ENCODE data around the gene ZNF236.

Gene ZNF236

GRCh38 chr18:76895498-76895897 lies 73.1 kb downstream of the ZNF236 start:
- in situ Hi-C loops (cut with MboI; ENCODE audit: low sequenced_read_pairs, unreplicated experiment), result no loop called here
- no peak for DNase-seq (ENCODE audit: low spot score)
- TF ChIP-seq, protein P1, sequence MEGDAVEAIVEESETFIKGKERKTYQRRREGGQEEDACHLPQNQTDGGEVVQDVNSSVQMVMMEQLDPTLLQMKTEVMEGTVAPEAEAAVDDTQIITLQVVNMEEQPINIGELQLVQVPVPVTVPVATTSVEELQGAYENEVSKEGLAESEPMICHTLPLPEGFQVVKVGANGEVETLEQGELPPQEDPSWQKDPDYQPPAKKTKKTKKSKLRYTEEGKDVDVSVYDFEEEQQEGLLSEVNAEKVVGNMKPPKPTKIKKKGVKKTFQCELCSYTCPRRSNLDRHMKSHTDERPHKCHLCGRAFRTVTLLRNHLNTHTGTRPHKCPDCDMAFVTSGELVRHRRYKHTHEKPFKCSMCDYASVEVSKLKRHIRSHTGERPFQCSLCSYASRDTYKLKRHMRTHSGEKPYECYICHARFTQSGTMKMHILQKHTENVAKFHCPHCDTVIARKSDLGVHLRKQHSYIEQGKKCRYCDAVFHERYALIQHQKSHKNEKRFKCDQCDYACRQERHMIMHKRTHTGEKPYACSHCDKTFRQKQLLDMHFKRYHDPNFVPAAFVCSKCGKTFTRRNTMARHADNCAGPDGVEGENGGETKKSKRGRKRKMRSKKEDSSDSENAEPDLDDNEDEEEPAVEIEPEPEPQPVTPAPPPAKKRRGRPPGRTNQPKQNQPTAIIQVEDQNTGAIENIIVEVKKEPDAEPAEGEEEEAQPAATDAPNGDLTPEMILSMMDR (IDR thresholded peaks at IDR 0.05; ENCODE audit: borderline replicate concordance, control extremely low read depth, extremely low read depth, insufficient read depth, missing control alignments), result no peak

- in situ Hi-C loops (cut with MboI; ENCODE audit: low sequenced_read_pairs, unreplicated experiment), result no loop called here
- DNase-seq (ENCODE audit: low spot score), result no peak
Observed at GRCh38 chr18:76896677-76897076, 74.3 kb downstream of the ZNF236 start.

DNA sequence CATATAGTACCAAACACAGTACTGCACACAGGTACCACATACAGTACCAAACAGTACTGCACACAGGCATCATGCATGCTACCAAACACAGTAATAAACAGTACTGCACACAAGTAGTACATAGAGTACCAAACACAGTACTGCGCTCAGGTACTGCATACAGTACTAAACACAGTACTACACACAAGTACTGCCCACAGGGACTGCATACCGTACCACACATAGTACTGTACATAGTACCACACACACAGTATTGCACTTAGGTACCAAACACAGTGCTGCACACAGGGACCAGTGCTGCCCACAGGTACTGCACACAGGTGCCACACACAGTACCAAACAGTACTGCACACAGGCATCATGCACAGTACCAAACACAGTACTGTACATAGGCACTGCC lies 74.9 kb downstream of the ZNF236 start:
- no peak for DNase-seq (ENCODE audit: low spot score)
- in situ Hi-C loops (cut with MboI; ENCODE audit: low sequenced_read_pairs, unreplicated experiment), result no loop called here
- TF ChIP-seq, protein P1 (IDR thresholded peaks at IDR 0.05; ENCODE audit: borderline replicate concordance, control extremely low read depth, extremely low read depth, insufficient read depth, missing control alignments), result no peak

More at GRCh38 chr18:76896677-76897076, 74.3 kb downstream of the ZNF236 start:
- TF ChIP-seq, protein P1 (IDR thresholded peaks at IDR 0.05; ENCODE audit: borderline replicate concordance, control extremely low read depth, extremely low read depth, insufficient read depth, missing control alignments), result no peak

DNA sequence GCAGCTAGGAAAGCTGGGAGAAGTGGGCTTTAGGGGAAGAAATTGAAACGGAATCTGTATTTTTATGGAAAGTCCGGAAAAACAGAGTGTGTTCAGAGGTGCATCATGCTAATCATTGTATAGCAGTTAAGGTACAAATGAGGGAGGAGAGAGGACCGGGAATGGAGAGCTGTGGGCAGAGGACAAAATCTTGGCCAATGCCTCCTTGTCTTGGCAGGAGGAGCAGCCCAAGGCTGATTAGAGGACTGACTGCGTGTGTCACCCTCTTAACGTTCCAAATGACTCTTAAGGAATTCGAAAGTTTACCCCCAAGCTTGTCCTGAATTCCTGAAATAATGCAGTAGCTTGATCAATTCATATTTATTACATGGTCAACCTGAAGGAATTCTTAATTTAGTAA lies 81.0 kb downstream of the ZNF236 start:
- in situ Hi-C loops (cut with MboI; ENCODE audit: low sequenced_read_pairs, unreplicated experiment), result no loop called here
- no peak for DNase-seq (ENCODE audit: low spot score)
- TF ChIP-seq, protein P1 (IDR thresholded peaks at IDR 0.05; ENCODE audit: borderline replicate concordance, control extremely low read depth, extremely low read depth, insufficient read depth, missing control alignments), result no peak

GRCh38 chr18:76905821-76906220 lies 83.5 kb downstream of the ZNF236 start:
- TF ChIP-seq, protein P1 (IDR thresholded peaks at IDR 0.05; ENCODE audit: borderline replicate concordance, control extremely low read depth, extremely low read depth, insufficient read depth, missing control alignments), result no peak
- in situ Hi-C loops (cut with MboI; ENCODE audit: low sequenced_read_pairs, unreplicated experiment), result no loop called here
- DNase-seq (ENCODE audit: low spot score), result no peak

DNA sequence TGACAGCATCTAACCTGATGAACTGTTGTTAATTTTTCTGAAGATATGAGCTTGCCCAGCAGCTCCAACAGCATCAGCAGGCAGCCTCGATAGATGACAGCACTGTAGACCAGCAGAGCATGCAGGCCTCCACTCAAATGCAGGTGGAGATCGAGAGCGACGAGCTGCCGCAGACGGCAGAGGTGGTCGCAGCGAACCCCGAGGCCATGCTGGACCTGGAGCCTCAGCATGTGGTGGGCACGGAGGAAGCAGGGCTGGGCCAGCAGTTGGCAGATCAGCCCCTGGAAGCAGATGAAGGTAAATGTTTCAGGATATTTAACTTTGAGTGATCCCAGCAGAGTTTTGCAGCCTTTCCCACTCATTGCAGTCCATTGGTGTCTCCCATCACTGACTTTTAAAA lies 85.9 kb downstream of the ZNF236 start:
- in situ Hi-C loops (cut with MboI; ENCODE audit: low sequenced_read_pairs, unreplicated experiment), result no loop called here
- TF ChIP-seq, protein P1 (IDR thresholded peaks at IDR 0.05; ENCODE audit: borderline replicate concordance, control extremely low read depth, extremely low read depth, insufficient read depth, missing control alignments), result no peak
- DNase-seq (ENCODE audit: low spot score), result no peak

GRCh38 chr18:76909439-76909838 lies 87.1 kb downstream of the ZNF236 start:
- no peak for DNase-seq (ENCODE audit: low spot score)
- TF ChIP-seq, protein P1 (IDR thresholded peaks at IDR 0.05; ENCODE audit: borderline replicate concordance, control extremely low read depth, extremely low read depth, insufficient read depth, missing control alignments), result no peak
- in situ Hi-C loops (cut with MboI; ENCODE audit: low sequenced_read_pairs, unreplicated experiment), result no loop called here

Data from GM13976 (cell line).